ENCODE measurements around the gene GNAO1.

GNAO1 gene

DNA sequence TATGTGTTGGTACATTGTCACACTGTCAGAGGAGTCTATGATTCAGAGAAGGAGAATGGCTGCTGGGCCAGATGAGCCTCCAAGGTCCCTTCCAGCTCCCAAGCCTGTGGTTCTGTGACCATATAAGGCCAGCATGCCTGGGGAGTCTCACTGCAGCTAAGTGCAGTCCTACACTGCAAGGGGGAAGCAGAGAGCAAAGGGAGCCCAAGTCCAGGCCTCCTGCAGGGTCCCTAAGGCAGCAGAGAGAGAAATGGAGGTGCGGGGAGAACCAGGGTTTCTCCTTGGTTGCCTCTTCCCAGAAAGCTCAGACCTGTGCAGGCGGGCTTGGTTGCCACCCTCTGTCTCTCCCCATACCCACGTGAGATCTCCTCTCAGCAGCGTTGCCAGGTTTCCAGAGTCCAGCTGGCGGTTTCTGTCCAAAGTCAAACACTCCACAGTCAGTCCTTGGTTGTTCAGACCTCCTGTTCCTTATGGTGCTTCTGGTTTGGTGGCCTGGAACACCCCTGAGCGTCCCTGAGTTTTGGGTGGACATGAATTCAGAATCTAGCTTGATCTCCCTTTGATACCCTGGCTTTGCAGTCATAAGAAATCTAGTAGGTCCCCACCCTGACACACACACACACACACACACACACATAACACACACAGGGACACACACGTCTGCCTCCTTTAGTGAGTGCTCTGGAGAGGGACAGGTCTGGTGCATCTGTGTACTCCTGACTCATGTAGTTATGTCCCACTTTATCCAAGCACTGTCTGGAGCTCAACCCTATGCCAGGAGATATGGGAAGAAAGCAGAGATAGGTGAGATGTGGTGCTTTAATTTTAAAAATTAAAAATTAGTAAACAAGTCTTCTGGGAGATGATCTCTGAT lies 78.8 kb downstream of the GNAO1 start:
- H3K4me3 ChIP-seq (ENCODE audit: low read depth in 1 of 2, low read length in 1 of 2) = no peak overlapping the region
- no peaks in the 10 kb centered on the region for H3K9me3 ChIP-seq
- TF ChIP-seq, protein P1, sequence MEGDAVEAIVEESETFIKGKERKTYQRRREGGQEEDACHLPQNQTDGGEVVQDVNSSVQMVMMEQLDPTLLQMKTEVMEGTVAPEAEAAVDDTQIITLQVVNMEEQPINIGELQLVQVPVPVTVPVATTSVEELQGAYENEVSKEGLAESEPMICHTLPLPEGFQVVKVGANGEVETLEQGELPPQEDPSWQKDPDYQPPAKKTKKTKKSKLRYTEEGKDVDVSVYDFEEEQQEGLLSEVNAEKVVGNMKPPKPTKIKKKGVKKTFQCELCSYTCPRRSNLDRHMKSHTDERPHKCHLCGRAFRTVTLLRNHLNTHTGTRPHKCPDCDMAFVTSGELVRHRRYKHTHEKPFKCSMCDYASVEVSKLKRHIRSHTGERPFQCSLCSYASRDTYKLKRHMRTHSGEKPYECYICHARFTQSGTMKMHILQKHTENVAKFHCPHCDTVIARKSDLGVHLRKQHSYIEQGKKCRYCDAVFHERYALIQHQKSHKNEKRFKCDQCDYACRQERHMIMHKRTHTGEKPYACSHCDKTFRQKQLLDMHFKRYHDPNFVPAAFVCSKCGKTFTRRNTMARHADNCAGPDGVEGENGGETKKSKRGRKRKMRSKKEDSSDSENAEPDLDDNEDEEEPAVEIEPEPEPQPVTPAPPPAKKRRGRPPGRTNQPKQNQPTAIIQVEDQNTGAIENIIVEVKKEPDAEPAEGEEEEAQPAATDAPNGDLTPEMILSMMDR (IDR thresholded peaks at IDR 0.05) = no peak
- no peaks in the 10 kb centered on the region for H3K36me3 ChIP-seq
- peaks cover 0 to 5% of the 10 kb centered on the region in 2 experiments for H3K4me1 ChIP-seq (ENCODE audit: control insufficient read depth in 1 of 2, insufficient read depth in 1 of 2, low read depth in 1 of 2, low read length in 1 of 2)
- H3K27me3 ChIP-seq = no peaks in the 10 kb centered on the region
- H3K27ac ChIP-seq = no peak overlapping the region

DNA sequence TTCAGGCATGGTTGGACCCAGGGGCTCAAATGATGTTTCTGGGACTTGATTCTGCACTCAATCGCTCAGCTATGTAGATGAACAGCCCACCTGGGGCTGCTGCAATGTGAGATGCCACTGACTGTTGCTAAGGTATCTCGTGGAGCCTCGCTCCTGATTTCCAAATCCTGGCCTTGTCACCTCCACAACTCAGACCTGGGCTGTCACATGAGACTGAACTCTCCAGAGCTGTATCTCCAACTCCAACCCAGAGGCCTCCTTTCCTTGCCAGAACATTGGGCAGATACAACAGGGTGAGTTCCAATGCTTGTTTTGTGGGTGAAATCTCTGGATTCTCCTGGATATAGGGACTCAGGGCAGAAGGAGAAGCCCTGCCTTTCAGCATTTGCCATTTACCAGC lies 79.5 kb downstream of the GNAO1 start:
- TF ChIP-seq, protein P1 (IDR thresholded peaks at IDR 0.05) = no peak
- H3K27ac ChIP-seq = no peak overlapping the region
- H3K4me3 ChIP-seq (ENCODE audit: low read depth in 1 of 2, low read length in 1 of 2) = no peak overlapping the region
- no peaks in the 10 kb centered on the region for H3K36me3 ChIP-seq
- no peaks in the 10 kb centered on the region for H3K9me3 ChIP-seq
- H3K4me1 ChIP-seq (ENCODE audit: control insufficient read depth in 1 of 2, insufficient read depth in 1 of 2, low read depth in 1 of 2, low read length in 1 of 2) = peaks cover 0 to 5% of the 10 kb centered on the region in 2 experiments
- H3K27me3 ChIP-seq = no peaks in the 10 kb centered on the region

- no peaks in the 10 kb centered on the region for H3K27me3 ChIP-seq
- no peak overlapping the region for H3K27ac ChIP-seq
- no peaks in the 10 kb centered on the region for H3K36me3 ChIP-seq
- no peaks in the 10 kb centered on the region for H3K9me3 ChIP-seq
- TF ChIP-seq, protein P1 (IDR thresholded peaks at IDR 0.05) = no peak
- no peak overlapping the region for H3K4me3 ChIP-seq (ENCODE audit: low read depth in 1 of 2, low read length in 1 of 2)
- H3K4me1 ChIP-seq (ENCODE audit: control insufficient read depth in 1 of 2, insufficient read depth in 1 of 2, low read depth in 1 of 2, low read length in 1 of 2) = peaks cover 0 to 5% of the 10 kb centered on the region in 2 experiments
Observed at GRCh38 chr16:56272583-56272894, 81.2 kb downstream of the GNAO1 start.

GRCh38 chr16:56273615-56274014 lies 82.3 kb downstream of the GNAO1 start:
- no peak overlapping the region for H3K27ac ChIP-seq
- TF ChIP-seq, protein P1 (IDR thresholded peaks at IDR 0.05) = no peak
- no peak overlapping the region for H3K4me3 ChIP-seq (ENCODE audit: low read depth in 1 of 2, low read length in 1 of 2)
- H3K4me1 ChIP-seq (ENCODE audit: control insufficient read depth in 1 of 2, insufficient read depth in 1 of 2, low read depth in 1 of 2, low read length in 1 of 2) = peaks cover 0 to 5% of the 10 kb centered on the region in 2 experiments
- H3K9me3 ChIP-seq = no peaks in the 10 kb centered on the region
- no peaks in the 10 kb centered on the region for H3K36me3 ChIP-seq
- no peaks in the 10 kb centered on the region for H3K27me3 ChIP-seq

- H3K4me1 ChIP-seq (ENCODE audit: control insufficient read depth in 1 of 2, insufficient read depth in 1 of 2, low read depth in 1 of 2, low read length in 1 of 2) = peaks cover 0 to 5% of the 10 kb centered on the region in 2 experiments
- no peaks in the 10 kb centered on the region for H3K9me3 ChIP-seq
- no peaks in the 10 kb centered on the region for H3K36me3 ChIP-seq
- H3K27me3 ChIP-seq = no peaks in the 10 kb centered on the region
- no peak overlapping the region for H3K4me3 ChIP-seq (ENCODE audit: low read depth in 1 of 2, low read length in 1 of 2)
- H3K27ac ChIP-seq = no peak overlapping the region
- TF ChIP-seq, protein P1 (IDR thresholded peaks at IDR 0.05) = no peak
Observed at GRCh38 chr16:56274369-56274768, 83.1 kb downstream of the GNAO1 start.

Data from neutrophil (primary cell).